ENCODE measurements around the gene CHRNG. TPM values are rescaled to one million over a fixed set of nuclear protein-coding genes. Genes with fewer than 3 reads are reported as not detected.

CHRNG gene
- total RNA-seq, 1 donor from 2014 or later: not detected

DNA sequence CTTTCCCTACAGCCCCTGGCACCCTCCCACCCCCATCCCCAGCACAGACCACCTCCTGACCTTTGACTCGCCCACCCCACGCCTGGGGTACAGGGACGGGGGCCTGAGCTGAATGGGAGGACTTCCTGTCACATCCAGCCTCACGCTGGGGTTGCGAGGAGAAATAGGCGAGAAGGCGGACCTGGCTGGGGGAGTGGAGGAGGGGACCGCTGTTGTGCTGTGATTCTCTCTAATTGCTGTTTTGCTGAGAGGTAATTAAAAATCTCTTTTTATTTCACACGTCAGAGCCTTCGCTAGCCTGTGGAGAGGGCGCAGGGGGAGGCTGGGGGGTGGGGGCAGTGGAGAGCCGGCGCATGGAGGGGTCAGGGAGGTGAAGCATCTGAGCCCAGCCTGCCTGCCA is 42.1 kb upstream of the CHRNG start:
- Histone ChIP-seq H3K4me1 (ENCODE audit: insufficient read depth, low read length) (no peaks in the 10 kb centered on the region), H3K79me2 (ENCODE audit: insufficient read depth, low read length) (no peaks in the 10 kb centered on the region), H3K36me3 (ENCODE audit: insufficient read depth, low read length) (no peaks in the 10 kb centered on the region), H3K9ac (ENCODE audit: low read length) (no peak overlapping the region), H2AFZ (ENCODE audit: low read depth, low read length) (no peak overlapping the region), H3K4me3 (ENCODE audit: insufficient read depth, low read depth, low read length) (no peak overlapping the region), H3K27me3 (ENCODE audit: insufficient read depth, low read length) (peaks cover 17% of the 10 kb centered on the region), H3K27ac (ENCODE audit: low read depth, low read length) (no peak overlapping the region), H3K9me3 (ENCODE audit: insufficient read depth, low read depth, low read length) (no peaks in the 10 kb centered on the region), H4K20me1 (ENCODE audit: insufficient read depth, low read length) (no peaks in the 10 kb centered on the region), H3K4me2 (ENCODE audit: low read length) (no peak overlapping the region)
- H3K4me1 Mint-ChIP-seq (ENCODE audit: low read depth, unreplicated experiment): no peaks in the 10 kb centered on the region
- peaks cover 62% of the 10 kb centered on the region for H3K27me3 Mint-ChIP-seq (ENCODE audit: low read depth, unreplicated experiment)
- H3K36me3 Mint-ChIP-seq (ENCODE audit: low read depth, unreplicated experiment): no peaks in the 10 kb centered on the region
- no peak overlapping the region for H3K4me3 Mint-ChIP-seq (ENCODE audit: unreplicated experiment)
- TF ChIP-seq, protein P1, sequence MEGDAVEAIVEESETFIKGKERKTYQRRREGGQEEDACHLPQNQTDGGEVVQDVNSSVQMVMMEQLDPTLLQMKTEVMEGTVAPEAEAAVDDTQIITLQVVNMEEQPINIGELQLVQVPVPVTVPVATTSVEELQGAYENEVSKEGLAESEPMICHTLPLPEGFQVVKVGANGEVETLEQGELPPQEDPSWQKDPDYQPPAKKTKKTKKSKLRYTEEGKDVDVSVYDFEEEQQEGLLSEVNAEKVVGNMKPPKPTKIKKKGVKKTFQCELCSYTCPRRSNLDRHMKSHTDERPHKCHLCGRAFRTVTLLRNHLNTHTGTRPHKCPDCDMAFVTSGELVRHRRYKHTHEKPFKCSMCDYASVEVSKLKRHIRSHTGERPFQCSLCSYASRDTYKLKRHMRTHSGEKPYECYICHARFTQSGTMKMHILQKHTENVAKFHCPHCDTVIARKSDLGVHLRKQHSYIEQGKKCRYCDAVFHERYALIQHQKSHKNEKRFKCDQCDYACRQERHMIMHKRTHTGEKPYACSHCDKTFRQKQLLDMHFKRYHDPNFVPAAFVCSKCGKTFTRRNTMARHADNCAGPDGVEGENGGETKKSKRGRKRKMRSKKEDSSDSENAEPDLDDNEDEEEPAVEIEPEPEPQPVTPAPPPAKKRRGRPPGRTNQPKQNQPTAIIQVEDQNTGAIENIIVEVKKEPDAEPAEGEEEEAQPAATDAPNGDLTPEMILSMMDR (IDR thresholded peaks at IDR 0.05; ENCODE audit: insufficient read depth, low read depth, low read length): no peak
- TF ChIP-seq EZH2 (IDR thresholded peaks at IDR 0.05; ENCODE audit: insufficient read depth, low read length): no peak
- H3K9me3 Mint-ChIP-seq (ENCODE audit: unreplicated experiment): no peaks in the 10 kb centered on the region
- DNase-seq (ENCODE audit: low read depth) (no peak), FAIRE-seq (no peak)
- H3K27ac Mint-ChIP-seq (ENCODE audit: unreplicated experiment): no peak overlapping the region

DNA sequence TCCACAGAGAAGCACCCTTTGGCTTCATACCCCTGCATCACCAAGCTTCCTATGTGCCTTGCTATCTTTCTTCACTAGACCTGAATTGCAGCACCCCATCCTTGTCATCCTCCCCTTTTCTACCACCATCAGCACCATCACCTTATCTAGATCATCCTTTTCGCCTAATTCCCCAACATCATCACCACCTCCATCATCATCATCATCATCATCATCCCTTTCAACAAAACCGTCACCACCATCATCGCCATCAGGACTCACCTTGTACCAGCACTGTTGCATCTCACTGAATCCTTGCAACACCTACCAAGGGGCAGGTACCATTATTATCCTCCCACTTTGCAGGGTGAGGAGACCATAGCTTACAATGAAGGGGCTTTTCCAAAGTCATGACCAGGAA is 41.0 kb upstream of the CHRNG start:
- H3K4me2 ChIP-seq (ENCODE audit: low read length): no peak overlapping the region
- DNase-seq (ENCODE audit: low read depth): no peak
- H3K9ac ChIP-seq (ENCODE audit: low read length): no peak overlapping the region
- no peak overlapping the region for H3K4me3 ChIP-seq (ENCODE audit: insufficient read depth, low read depth, low read length)
- H3K27me3 ChIP-seq (ENCODE audit: insufficient read depth, low read length): peaks cover 20% of the 10 kb centered on the region
- Mint-ChIP-seq H3K27ac (ENCODE audit: unreplicated experiment) (no peak overlapping the region), H3K9me3 (ENCODE audit: unreplicated experiment) (no peaks in the 10 kb centered on the region), H3K27me3 (ENCODE audit: low read depth, unreplicated experiment) (peaks cover 58% of the 10 kb centered on the region), H3K4me1 (ENCODE audit: low read depth, unreplicated experiment) (no peaks in the 10 kb centered on the region), H3K4me3 (ENCODE audit: unreplicated experiment) (no peak overlapping the region), H3K36me3 (ENCODE audit: low read depth, unreplicated experiment) (no peaks in the 10 kb centered on the region)
- no peak overlapping the region for H2AFZ ChIP-seq (ENCODE audit: low read depth, low read length)
- TF ChIP-seq, protein P1 (IDR thresholded peaks at IDR 0.05; ENCODE audit: insufficient read depth, low read depth, low read length): no peak
- TF ChIP-seq EZH2 (IDR thresholded peaks at IDR 0.05; ENCODE audit: insufficient read depth, low read length): no peak
- no peaks in the 10 kb centered on the region for H4K20me1 ChIP-seq (ENCODE audit: insufficient read depth, low read length)
- no peaks in the 10 kb centered on the region for H3K36me3 ChIP-seq (ENCODE audit: insufficient read depth, low read length)
- no peaks in the 10 kb centered on the region for H3K4me1 ChIP-seq (ENCODE audit: insufficient read depth, low read length)
- no peaks in the 10 kb centered on the region for H3K9me3 ChIP-seq (ENCODE audit: insufficient read depth, low read depth, low read length)
- FAIRE-seq: no peak
- no peaks in the 10 kb centered on the region for H3K79me2 ChIP-seq (ENCODE audit: insufficient read depth, low read length)
- no peak overlapping the region for H3K27ac ChIP-seq (ENCODE audit: low read depth, low read length)

DNA sequence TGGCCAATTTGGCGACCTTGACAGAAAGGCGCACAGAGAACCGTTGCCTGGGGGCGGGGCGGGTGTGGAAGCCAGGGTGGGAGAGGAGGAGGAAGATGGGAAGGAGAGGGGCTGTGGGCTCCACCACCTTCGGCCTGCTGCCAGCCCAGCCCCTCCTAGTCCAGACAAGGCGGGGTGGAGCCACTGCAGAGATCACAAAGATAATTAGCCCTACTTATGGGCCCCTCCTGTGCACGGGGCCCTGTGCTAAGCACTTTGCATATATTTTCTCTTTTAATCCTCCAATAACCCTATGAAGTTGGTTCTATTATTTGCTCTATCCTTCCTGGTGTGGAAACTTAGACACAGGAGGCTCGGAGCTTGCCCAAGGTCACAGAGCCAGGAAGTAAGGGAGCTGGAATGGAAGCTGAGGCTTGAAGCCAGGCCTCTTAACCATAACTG is 38.1 kb upstream of the CHRNG start:
- peaks cover 6% of the 10 kb centered on the region for H4K20me1 ChIP-seq (ENCODE audit: insufficient read depth, low read length)
- no peak overlapping the region for H3K27ac Mint-ChIP-seq (ENCODE audit: unreplicated experiment)
- H3K4me1 Mint-ChIP-seq (ENCODE audit: low read depth, unreplicated experiment): no peaks in the 10 kb centered on the region
- H3K4me2 ChIP-seq (ENCODE audit: low read length): no peak overlapping the region
- FAIRE-seq: no peak
- TF ChIP-seq EZH2 (IDR thresholded peaks at IDR 0.05; ENCODE audit: insufficient read depth, low read length): no peak
- TF ChIP-seq, protein P1 (IDR thresholded peaks at IDR 0.05; ENCODE audit: insufficient read depth, low read depth, low read length): no peak
- H3K27ac ChIP-seq (ENCODE audit: low read depth, low read length): no peak overlapping the region
- H3K79me2 ChIP-seq (ENCODE audit: insufficient read depth, low read length): no peaks in the 10 kb centered on the region
- no peak for DNase-seq (ENCODE audit: low read depth)
- no peaks in the 10 kb centered on the region for H3K9me3 Mint-ChIP-seq (ENCODE audit: unreplicated experiment)
- H3K4me3 Mint-ChIP-seq (ENCODE audit: unreplicated experiment): no peak overlapping the region
- no peak overlapping the region for H2AFZ ChIP-seq (ENCODE audit: low read depth, low read length)
- no peaks in the 10 kb centered on the region for H3K4me1 ChIP-seq (ENCODE audit: insufficient read depth, low read length)
- no peaks in the 10 kb centered on the region for H3K36me3 ChIP-seq (ENCODE audit: insufficient read depth, low read length)
- no peak overlapping the region for H3K9ac ChIP-seq (ENCODE audit: low read length)
- peaks cover 37% of the 10 kb centered on the region for H3K27me3 ChIP-seq (ENCODE audit: insufficient read depth, low read length)
- no peak overlapping the region for H3K4me3 ChIP-seq (ENCODE audit: insufficient read depth, low read depth, low read length)
- H3K27me3 Mint-ChIP-seq (ENCODE audit: low read depth, unreplicated experiment): peaks cover 60% of the 10 kb centered on the region
- no peaks in the 10 kb centered on the region for H3K9me3 ChIP-seq (ENCODE audit: insufficient read depth, low read depth, low read length)
- peaks cover 2% of the 10 kb centered on the region for H3K36me3 Mint-ChIP-seq (ENCODE audit: low read depth, unreplicated experiment)
